ENCODE data around the gene VSTM2A. TPM values are rescaled to one million over a fixed set of nuclear protein-coding genes. Genes with fewer than 3 reads are reported as not detected.
"Not testable (repeated sequence)": the region's sequence is repeated elsewhere in the genome, so short reads cannot be mapped to it uniquely, and the experiment has no call there.

Gene VSTM2A, protein sequence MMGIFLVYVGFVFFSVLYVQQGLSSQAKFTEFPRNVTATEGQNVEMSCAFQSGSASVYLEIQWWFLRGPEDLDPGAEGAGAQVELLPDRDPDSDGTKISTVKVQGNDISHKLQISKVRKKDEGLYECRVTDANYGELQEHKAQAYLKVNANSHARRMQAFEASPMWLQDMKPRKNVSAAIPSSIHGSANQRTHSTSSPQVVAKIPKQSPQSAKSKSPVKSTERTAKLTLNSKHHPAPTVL
- total RNA-seq = not detected

DNA sequence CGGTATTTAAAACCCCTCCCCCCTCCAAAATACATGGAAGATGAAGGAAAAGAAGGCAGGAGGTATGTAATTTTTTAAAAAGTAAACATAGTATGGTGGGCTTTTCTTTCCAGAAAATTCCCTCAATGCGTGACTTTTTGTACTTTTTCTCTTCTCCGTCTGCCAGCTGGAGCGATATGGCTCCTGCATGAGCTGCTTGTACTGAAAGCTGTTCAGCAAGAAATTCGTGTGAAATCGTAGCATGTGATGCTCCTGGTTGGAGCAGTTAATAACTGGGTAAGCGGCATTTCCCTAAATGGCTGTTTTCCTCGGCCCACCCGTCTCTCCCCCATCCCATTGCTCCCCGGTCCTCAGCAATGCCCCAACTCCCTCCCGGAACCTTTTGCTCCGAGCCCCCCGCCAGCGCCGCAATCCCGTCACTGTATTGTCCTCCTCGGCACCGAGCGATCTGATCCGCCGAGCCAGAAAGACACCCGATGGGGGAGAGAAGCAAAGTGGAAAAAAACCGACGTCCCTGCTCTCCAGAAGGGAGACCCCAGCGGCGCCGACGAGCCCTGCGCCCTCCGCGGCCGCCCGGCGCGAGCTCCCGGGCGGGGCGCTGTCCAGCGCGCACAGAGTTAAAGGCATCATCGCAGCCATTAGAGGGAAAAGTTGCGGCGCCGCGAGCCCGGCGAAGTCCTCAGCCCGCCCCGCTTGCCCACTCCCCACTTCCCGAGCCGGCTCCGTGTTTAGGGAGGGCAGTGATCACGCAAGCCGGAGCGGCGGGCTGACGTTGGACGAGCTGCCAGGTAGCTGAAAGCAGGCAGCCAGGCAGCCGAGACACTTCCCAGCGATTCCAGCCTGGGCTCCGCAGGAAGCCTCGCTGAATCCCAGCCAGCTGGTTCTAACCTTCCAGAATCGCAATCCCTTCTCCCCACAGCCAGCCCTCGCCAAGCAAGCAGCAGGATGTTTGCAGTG, at the start of gene VSTM2A:
Gene VSTM2A, plus strand, starts transcription at position 707 of the 957 bp plus-strand sequence. CDS start 356 bp downstream, outside the sequence.
- H3K4me3 Mint-ChIP-seq = no peak within 1 kb of the TSS
- CTCF ChIA-PET = no interaction called here
- peaks cover 36% of the 10 kb centered on the region for H3K27me3 Mint-ChIP-seq
- DNase-seq (no peak), ATAC-seq (no peak)
- H3K36me3 Mint-ChIP-seq (ENCODE audit: low read depth) = peaks cover 7% of the 10 kb centered on the region
- H3K27ac Mint-ChIP-seq = no peak within 1 kb of the TSS
- no peaks in the 10 kb centered on the region for H3K4me1 Mint-ChIP-seq
- POLR2A ChIA-PET = no interaction called here
- H3K9me3 Mint-ChIP-seq (ENCODE audit: low read depth) = peaks cover 4% of the 10 kb centered on the region
- intact Hi-C loops (cut with DNase I, micrococcal nuclease) = loop anchor here in 1 of 2 experiments (10.0 kb wide), 1 partner anchor 63 kb away; no protein-coding TSS in a partner anchor

DNA sequence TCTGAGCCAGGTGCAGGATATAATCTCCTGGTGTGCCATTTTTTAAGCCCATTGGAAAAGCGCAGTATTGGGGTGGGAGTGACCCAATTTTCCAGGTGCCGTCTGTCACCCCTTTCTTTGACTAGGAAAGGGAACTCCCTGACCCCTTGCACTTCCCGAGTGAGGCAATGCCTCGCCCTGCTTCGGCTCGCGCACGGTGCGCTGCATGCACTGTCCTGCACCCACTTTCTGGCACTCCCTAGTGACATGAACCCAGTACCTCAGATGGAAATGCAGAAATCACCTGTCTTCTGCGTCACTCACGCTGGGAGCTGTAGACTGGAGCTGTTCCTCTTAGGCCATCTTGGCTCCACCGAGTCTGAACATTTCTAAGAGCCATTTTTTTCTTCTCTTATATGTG, 37.6 kb upstream of the VSTM2A start:
- intact Hi-C loops (cut with DNase I, micrococcal nuclease); H3K4me3 Mint-ChIP-seq; H3K36me3 Mint-ChIP-seq (ENCODE audit: low read depth); H3K4me1 Mint-ChIP-seq; CTCF ChIA-PET; DNase-seq; H3K27me3 Mint-ChIP-seq; POLR2A ChIA-PET; ATAC-seq; H3K27ac Mint-ChIP-seq: not testable (repeated sequence)
- H3K9me3 Mint-ChIP-seq (ENCODE audit: low read depth) = peaks cover 13% of the 10 kb centered on the region

DNA sequence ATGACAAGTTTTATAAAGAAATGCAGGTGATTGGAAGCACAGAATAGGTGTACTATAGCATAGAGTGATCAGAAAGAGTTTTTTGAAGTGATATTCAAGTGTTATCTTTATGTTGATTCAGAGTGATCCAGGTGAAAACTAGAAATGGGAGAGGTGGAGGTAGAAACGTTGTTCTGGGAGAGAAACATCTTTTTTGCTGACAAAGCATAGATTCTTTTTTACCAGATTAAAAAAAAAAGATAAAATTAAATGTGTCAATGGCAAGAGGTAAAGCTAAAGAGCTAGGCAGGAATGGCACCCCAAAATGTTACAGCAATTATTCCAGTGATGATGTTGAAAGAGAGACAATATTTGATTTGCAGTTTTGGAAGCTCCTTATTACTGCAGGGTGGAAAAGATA, 12.6 kb upstream of the VSTM2A start:
- ATAC-seq (no peak), DNase-seq (no peak)
- ChIA-PET CTCF (interaction anchor here (0.8 kb wide), 1 partner anchor 19 kb away, joined by 3 read pairs; no protein-coding TSS in a partner anchor), POLR2A (no interaction called here)
- no peak overlapping the region for H3K27ac Mint-ChIP-seq
- no peaks in the 10 kb centered on the region for H3K36me3 Mint-ChIP-seq (ENCODE audit: low read depth)
- H3K4me3 Mint-ChIP-seq = no peak overlapping the region
- intact Hi-C loops (cut with DNase I, micrococcal nuclease) = no loop called here
- no peaks in the 10 kb centered on the region for H3K4me1 Mint-ChIP-seq
- H3K27me3 Mint-ChIP-seq = no peaks in the 10 kb centered on the region
- peaks cover 20% of the 10 kb centered on the region for H3K9me3 Mint-ChIP-seq (ENCODE audit: low read depth)

DNA sequence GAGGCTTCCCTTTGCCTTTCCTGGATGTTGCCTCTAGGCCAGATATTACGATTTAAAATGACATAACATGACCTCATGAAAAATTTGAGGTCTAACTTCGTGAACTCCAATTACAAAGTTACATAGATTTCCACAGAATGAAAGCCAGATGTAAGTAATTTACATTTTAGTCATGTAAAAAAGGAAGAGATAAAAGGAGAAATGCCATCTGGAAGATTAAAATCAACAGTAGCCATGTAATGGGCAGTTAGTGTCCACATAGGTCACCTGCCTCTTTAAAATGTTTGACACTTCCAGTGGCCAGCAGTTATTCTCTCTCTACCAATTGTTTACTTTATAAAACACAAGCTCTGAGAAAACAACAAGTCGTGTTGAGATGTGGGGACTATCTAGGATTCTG, 4.1 kb upstream of the VSTM2A start:
- H3K9me3 Mint-ChIP-seq (ENCODE audit: low read depth) = peaks cover 8% of the 10 kb centered on the region
- intact Hi-C loops (cut with DNase I, micrococcal nuclease) = no loop called here
- ATAC-seq = no peak
- H3K36me3 Mint-ChIP-seq (ENCODE audit: low read depth) = peaks cover 5% of the 10 kb centered on the region
- no peaks in the 10 kb centered on the region for H3K4me1 Mint-ChIP-seq
- H3K27me3 Mint-ChIP-seq = peaks cover 20% of the 10 kb centered on the region
- DNase-seq = no peak
- CTCF ChIA-PET = no interaction called here
- H3K4me3 Mint-ChIP-seq = no peak overlapping the region
- POLR2A ChIA-PET = interaction anchor here (0.6 kb wide), 1 partner anchor 10 kb away, joined by 3 read pairs; no protein-coding TSS in a partner anchor
- H3K27ac Mint-ChIP-seq = no peak overlapping the region

DNA sequence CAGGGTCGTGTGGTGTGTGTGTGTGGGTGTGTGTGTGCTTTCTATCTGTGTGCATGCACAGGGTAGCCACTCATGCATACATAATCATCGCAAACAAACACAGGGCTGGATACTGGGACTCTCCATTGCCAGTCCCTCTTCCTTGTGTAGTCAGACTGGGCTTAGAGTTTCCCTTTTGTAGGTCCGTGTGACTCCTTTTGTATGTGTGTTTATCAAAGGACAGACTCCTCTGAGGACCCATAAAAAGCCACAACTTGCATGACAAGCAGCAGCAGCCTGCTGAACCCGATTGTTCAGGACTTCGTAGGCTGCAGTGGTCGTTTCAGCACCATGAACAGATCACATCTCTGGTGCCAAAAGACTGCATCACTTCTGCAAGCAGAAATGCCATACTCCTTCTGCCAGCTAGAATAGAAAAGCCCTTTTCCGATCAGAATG, 895 bp downstream of the VSTM2A start:
- ChIA-PET POLR2A (no interaction called here), CTCF (no interaction called here)
- intact Hi-C loops (cut with DNase I, micrococcal nuclease) = loop anchor here in 1 of 2 experiments (10.0 kb wide), 1 partner anchor 62 kb away; no protein-coding TSS in a partner anchor
- H3K4me3 Mint-ChIP-seq = no peak overlapping the region
- H3K27ac Mint-ChIP-seq = no peak overlapping the region
- peaks cover 38% of the 10 kb centered on the region for H3K27me3 Mint-ChIP-seq
- H3K9me3 Mint-ChIP-seq (ENCODE audit: low read depth) = peaks cover 4% of the 10 kb centered on the region
- no peak for ATAC-seq
- H3K36me3 Mint-ChIP-seq (ENCODE audit: low read depth) = peaks cover 7% of the 10 kb centered on the region
- no peak for DNase-seq
- no peaks in the 10 kb centered on the region for H3K4me1 Mint-ChIP-seq

DNA sequence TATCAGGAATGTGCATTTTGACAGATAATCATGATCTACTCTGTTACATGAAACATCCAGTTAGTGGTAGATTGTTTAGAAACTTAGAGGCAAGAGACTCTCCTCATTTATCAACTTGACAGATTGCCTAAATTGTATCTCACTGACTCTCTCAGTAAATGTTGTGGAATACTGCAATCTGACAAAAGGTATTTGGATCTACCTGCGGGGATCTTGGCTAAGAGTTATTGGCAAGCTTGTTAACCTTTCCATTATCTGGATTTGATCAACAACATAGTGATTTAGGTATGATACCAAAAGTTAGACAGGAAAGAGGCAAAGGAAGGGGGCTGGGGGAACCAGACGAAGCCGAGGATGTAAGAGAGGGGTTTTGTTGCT, 2.0 kb downstream of the VSTM2A start:
- ChIA-PET POLR2A (no interaction called here), CTCF (no interaction called here)
- Mint-ChIP-seq H3K27me3 (peaks cover 38% of the 10 kb centered on the region), H3K27ac (no peak overlapping the region), H3K36me3 (ENCODE audit: low read depth) (peaks cover 7% of the 10 kb centered on the region), H3K4me1 (no peaks in the 10 kb centered on the region), H3K9me3 (ENCODE audit: low read depth) (peaks cover 4% of the 10 kb centered on the region), H3K4me3 (no peak overlapping the region)
- intact Hi-C loops (cut with DNase I, micrococcal nuclease) = loop anchor here in 1 of 2 experiments (10.0 kb wide), 1 partner anchor 61 kb away; no protein-coding TSS in a partner anchor
- ATAC-seq (no peak), DNase-seq (no peak)

DNA sequence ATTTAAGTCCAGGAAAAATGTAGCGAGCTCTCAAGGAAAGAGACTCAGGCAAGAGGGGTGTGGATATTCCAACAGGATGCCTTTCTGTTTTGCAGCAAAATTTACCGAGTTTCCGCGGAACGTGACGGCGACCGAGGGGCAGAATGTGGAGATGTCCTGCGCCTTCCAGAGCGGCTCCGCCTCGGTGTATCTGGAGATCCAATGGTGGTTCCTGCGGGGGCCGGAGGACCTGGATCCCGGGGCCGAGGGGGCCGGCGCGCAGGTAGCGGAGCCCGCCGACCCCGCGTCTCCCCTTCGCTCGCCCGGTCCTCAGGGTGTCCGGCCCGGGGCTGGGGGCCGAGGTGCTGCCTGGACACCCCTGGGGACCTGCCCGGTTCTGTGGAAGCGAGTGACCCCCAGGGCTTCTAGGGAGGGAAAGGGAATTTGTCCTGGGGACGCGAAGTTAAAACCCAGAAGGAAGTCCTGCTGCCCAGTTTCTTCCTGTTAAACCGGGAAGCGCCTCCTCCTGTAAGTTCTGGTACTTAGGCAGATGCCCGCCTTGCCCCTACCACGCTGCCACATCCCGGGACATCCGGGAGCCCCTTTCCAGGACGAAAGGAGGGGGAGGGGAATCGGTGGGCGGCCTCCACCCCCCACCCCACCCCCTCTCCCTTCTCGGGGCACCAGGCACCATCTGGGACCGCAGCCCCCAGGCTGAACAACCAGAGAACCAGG, 2.5 kb downstream of the VSTM2A start:
- no peaks in the 10 kb centered on the region for H3K4me1 Mint-ChIP-seq
- H3K27ac Mint-ChIP-seq = no peak overlapping the region
- POLR2A ChIA-PET = no interaction called here
- H3K4me3 Mint-ChIP-seq = no peak overlapping the region
- H3K9me3 Mint-ChIP-seq (ENCODE audit: low read depth) = peaks cover 4% of the 10 kb centered on the region
- no peak for ATAC-seq
- H3K36me3 Mint-ChIP-seq (ENCODE audit: low read depth) = peaks cover 7% of the 10 kb centered on the region
- no peak for DNase-seq
- CTCF ChIA-PET = no interaction called here
- peaks cover 37% of the 10 kb centered on the region for H3K27me3 Mint-ChIP-seq
- intact Hi-C loops (cut with DNase I, micrococcal nuclease) = loop anchor here in 1 of 2 experiments (10.0 kb wide), 1 partner anchor 60 kb away; no protein-coding TSS in a partner anchor

DNA sequence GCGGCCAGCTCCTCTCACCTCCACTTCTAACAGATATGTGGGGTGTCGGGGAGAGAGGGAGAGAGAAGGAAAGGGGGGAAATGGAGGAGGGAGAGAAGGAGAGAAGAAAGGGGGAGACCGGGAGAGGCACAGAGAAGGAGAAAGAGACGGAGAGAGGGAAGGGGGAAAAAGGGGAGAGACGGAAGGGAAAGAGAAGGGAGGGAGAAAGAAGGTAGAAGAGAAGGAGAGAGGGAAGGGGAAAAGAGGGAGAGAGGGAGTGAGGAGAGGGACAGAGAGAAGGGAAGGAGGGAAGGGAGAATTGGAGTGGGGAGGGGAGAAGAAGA, 3.0 kb downstream of the VSTM2A start:
- ChIA-PET CTCF (no interaction called here), POLR2A (no interaction called here)
- Mint-ChIP-seq H3K36me3 (ENCODE audit: low read depth) (peaks cover 7% of the 10 kb centered on the region), H3K4me3 (no peak overlapping the region), H3K4me1 (no peaks in the 10 kb centered on the region), H3K27me3 (peaks cover 35% of the 10 kb centered on the region), H3K9me3 (ENCODE audit: low read depth) (peaks cover 4% of the 10 kb centered on the region), H3K27ac (no peak overlapping the region)
- DNase-seq = no peak
- intact Hi-C loops (cut with DNase I, micrococcal nuclease) = loop anchor here in 1 of 2 experiments (10.0 kb wide), 1 partner anchor 60 kb away; no protein-coding TSS in a partner anchor
- no peak for ATAC-seq

DNA sequence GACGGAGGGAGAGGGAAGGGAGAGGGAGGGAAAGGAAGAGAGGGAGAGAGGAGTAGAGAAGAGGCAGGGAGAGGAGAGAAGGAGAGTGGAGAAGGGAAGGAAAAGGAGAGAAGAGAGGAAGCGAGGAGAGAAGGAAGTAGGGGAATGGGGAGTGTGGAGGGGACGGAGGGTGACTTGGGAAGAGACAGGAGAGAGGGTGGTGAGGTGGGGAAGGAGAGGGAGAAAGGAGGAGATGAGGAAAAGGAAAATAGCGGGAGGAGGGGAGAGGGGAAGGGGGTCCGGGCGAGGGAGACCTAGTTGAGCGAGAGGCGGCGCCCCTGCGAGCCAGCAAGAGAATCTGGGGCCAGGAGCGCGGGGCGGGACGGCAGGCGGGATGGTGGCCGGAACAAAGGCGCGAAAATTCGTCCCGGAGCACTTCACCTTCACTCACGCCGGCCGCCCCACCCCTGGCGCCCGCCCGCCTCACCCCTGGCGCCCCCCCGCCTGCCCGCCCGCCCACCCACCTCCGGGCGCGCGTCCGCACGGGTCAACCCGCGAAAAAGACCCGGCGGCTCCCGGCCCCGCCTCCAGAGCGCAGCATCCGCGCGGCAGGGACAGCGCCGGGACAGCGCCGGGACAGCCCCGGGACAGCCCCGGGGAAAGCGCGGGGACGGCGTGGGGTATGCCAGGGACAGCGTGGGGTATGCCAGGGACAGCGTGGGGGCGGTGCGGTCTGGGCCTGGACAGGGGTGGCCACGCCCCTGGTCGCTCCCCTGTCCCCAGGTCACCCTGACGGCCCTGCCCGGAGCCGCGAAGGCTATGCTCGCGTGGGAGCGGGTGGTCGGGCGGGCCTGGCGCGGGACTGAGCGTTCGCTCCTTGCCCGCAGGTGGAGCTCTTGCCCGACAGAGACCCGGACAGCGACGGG, 4.2 kb downstream of the VSTM2A start:
- DNase-seq (peak; percentile 15), ATAC-seq (no peak)
- intact Hi-C loops (cut with DNase I, micrococcal nuclease) = loop anchor here in 1 of 2 experiments (10.0 kb wide), 1 partner anchor 58 kb away; no protein-coding TSS in a partner anchor
- CTCF ChIA-PET = no interaction called here
- Mint-ChIP-seq H3K4me3 (no peak overlapping the region), H3K27me3 (peaks cover 34% of the 10 kb centered on the region), H3K27ac (no peak overlapping the region), H3K9me3 (ENCODE audit: low read depth) (peaks cover 4% of the 10 kb centered on the region), H3K4me1 (no peaks in the 10 kb centered on the region), H3K36me3 (ENCODE audit: low read depth) (peaks cover 7% of the 10 kb centered on the region)
- POLR2A ChIA-PET = no interaction called here

DNA sequence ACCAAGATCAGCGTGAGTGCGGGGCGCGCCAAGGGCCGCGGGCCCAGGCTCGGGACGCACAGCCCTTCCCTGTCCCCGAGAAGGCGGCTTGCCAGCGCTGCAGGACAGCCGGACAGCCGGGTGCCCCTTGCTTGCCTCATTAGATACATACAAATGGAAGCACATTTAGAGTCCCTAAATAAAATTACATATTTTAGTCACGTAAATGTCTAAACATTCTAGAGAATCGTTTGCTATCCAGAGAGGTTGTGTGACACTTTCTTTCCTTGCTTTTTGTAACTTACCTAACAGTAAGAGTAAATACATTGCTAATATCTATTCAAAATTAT, 4.8 kb downstream of the VSTM2A start:
- ATAC-seq = no peak
- Mint-ChIP-seq H3K27me3 (peaks cover 28% of the 10 kb centered on the region), H3K4me3 (no peak overlapping the region), H3K9me3 (ENCODE audit: low read depth) (peaks cover 6% of the 10 kb centered on the region), H3K4me1 (no peaks in the 10 kb centered on the region), H3K36me3 (ENCODE audit: low read depth) (peaks cover 2% of the 10 kb centered on the region), H3K27ac (no peak overlapping the region)
- DNase-seq = no peak
- CTCF ChIA-PET = no interaction called here
- intact Hi-C loops (cut with DNase I, micrococcal nuclease) = loop anchor here in 1 of 2 experiments (10.0 kb wide), 1 partner anchor 58 kb away; no protein-coding TSS in a partner anchor
- POLR2A ChIA-PET = no interaction called here

DNA sequence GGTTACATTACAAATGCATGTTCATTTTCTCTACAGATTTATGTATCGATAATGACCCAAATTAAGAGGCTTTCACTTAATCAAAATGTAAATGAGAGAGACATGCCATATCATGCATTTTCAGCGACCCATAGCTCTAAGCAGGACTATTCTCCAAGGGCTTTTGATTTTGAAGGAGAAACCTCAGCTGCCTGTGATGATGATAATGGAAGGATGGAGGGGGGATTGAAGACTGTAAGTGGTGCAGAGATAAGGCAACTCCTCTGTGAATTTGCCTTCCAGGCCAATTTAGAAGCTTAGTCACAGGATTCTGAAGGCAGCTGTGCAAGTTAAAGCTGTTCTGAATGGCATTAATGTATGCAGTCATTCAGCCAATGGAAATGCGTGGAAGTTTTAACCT, 8.3 kb downstream of the VSTM2A start:
- POLR2A ChIA-PET = no interaction called here
- intact Hi-C loops (cut with DNase I, micrococcal nuclease) = no loop called here
- CTCF ChIA-PET = no interaction called here
- Mint-ChIP-seq H3K36me3 (ENCODE audit: low read depth) (no peaks in the 10 kb centered on the region), H3K27me3 (peaks cover 6% of the 10 kb centered on the region), H3K9me3 (ENCODE audit: low read depth) (peaks cover 2% of the 10 kb centered on the region), H3K27ac (no peak overlapping the region), H3K4me3 (no peak overlapping the region), H3K4me1 (no peaks in the 10 kb centered on the region)
- no peak for DNase-seq
- ATAC-seq = no peak
